Endothelial cell of umbilical vein (primary cell): ENCODE data around the gene PUS3. TPM values are rescaled to one million over a fixed set of nuclear protein-coding genes. Genes with fewer than 3 reads are reported as not detected.

ENCODE experiments used
- BruUV-seq: library from RNA; stranded (reverse); fragments of 400-500 nt; replicated peaks from 2 replicates; lab custom pipeline; 2021; lab: Mats Ljungman, UMichigan
- CTCF ChIA-PET: fragments of 300-600, 350-600 bp; sonication (Branson Sonifier 250); formaldehyde crosslinking; loops from one replicate; lab custom pipeline; 2021; ENCODE audit warnings: antibody characterized with exemption, inconsistent platforms; lab: Charles Lee
- POLR2A ChIA-PET: fragments of 300-600, 350-600 bp; sonication (Branson Sonifier 250); formaldehyde crosslinking; loops from one replicate; lab custom pipeline; 2021; ENCODE audit warnings: antibody characterized with exemption, inconsistent platforms; lab: Charles Lee
- DNase-seq: peaks from one replicate; pipeline ENCODE4 v3.0.0-alpha.2; 2011; ENCODE audit warnings: low read depth, low spot score
- FAIRE-seq: peaks from 2 replicates; lab custom pipeline; 2011; peaks lifted over from hg19 to GRCh38; lab: Jason Lieb, UNC
- H2AFZ ChIP-seq: 2 replicates; pipeline ENCODE4 v1.6.0; 2012; ENCODE audit warnings: low read depth, low read length, control low read depth, inconsistent platforms
- H3K27ac ChIP-seq: 2 replicates; pipeline ENCODE4 v1.5.1; 2011; ENCODE audit warnings: low read depth, mild to moderate bottlenecking, control low read depth, low read length, moderate library complexity; ENCODE audit not compliant: insufficient read depth
- H3K27me3 ChIP-seq, 2 experiments: 2 replicates each; pipeline versions ENCODE4 v1.6.0 to v1.6.1; 2011; ENCODE audit warnings: low read length in 2 of 2, mixed read lengths in 1 of 2; ENCODE audit not compliant: control insufficient read depth in 2 of 2, insufficient read depth in 2 of 2
- H3K36me3 ChIP-seq, 2 experiments: 2 replicates in 1 of 2; 3 replicates in 1 of 2; pipeline ENCODE4 v1.5.1; 2011; ENCODE audit warnings: low read length in 2 of 2, mild to moderate bottlenecking in 1 of 2, moderate library complexity in 1 of 2; ENCODE audit not compliant: control insufficient read depth in 2 of 2, insufficient read depth in 2 of 2; ENCODE audit errors: extremely low read depth in 1 of 2
- H3K4me1 ChIP-seq: 3 replicates; pipeline ENCODE4 v1.5.1; 2011; ENCODE audit warnings: mild to moderate bottlenecking, low read length; ENCODE audit not compliant: control insufficient read depth, insufficient read depth; ENCODE audit errors: extremely low read depth
- H3K4me2 ChIP-seq: 2 replicates; pipeline ENCODE4 v1.6.1; 2011; ENCODE audit warnings: low read length, control low read depth, mixed read lengths; ENCODE audit not compliant: insufficient read depth
- H3K4me3 ChIP-seq, 3 experiments: fragments of 200-600 bp in 1 of 3; sonication (generic), shearing (Covaris generic) in 1 of 3; replicated peaks in 1 of 3; 2 replicates each; pipeline ENCODE4 v1.5.1; 2011 to 2016; ENCODE audit warnings: control low read depth in 3 of 3, low read length in 3 of 3, mild to moderate bottlenecking in 2 of 3, inconsistent platforms in 1 of 3, low read depth in 1 of 3, moderate library complexity in 1 of 3; ENCODE audit not compliant: insufficient read depth in 1 of 3
- H3K79me2 ChIP-seq: 2 replicates; pipeline ENCODE4 v1.6.0; 2012; ENCODE audit warnings: low read length, inconsistent platforms; ENCODE audit not compliant: control insufficient read depth, insufficient read depth
- H3K9ac ChIP-seq: replicated peaks from 2 replicates; pipeline ENCODE3; 2011; ENCODE audit warnings: low read length, control low read depth; ENCODE audit not compliant: insufficient read depth; ENCODE audit errors: extremely low read depth
- H3K9me1 ChIP-seq: replicated peaks from 3 replicates; pipeline ENCODE4 v1.6.0; 2011; ENCODE audit warnings: mild to moderate bottlenecking, low read length; ENCODE audit not compliant: control insufficient read depth, insufficient read depth; ENCODE audit errors: extremely low read depth
- H3K9me3 ChIP-seq: replicated peaks from 2 replicates; pipeline ENCODE4 v1.5.1; 2012; ENCODE audit warnings: low read length, inconsistent platforms; ENCODE audit not compliant: control insufficient read depth, insufficient read depth
- H4K20me1 ChIP-seq: replicated peaks from 2 replicates; pipeline ENCODE3; 2011; ENCODE audit warnings: mild to moderate bottlenecking, low read length; ENCODE audit not compliant: control insufficient read depth, insufficient read depth; ENCODE audit errors: extremely low read depth
- EZH2 ChIP-seq: IDR thresholded peaks from 2 replicates; pipeline ENCODE4 v1.6.1; 2012; ENCODE audit warnings: borderline replicate concordance, low read depth, mild to moderate bottlenecking, moderate library complexity, low read length, inconsistent platforms; ENCODE audit not compliant: severe bottlenecking
- FOS ChIP-seq: IDR thresholded peaks from 2 replicates; pipeline ENCODE4 v1.6.1; 2011; ENCODE audit warnings: mild to moderate bottlenecking, low read length, moderate library complexity, borderline replicate concordance; ENCODE audit not compliant: insufficient read depth
- GATA2 ChIP-seq: IDR thresholded peaks from 2 replicates; pipeline ENCODE4 v1.7.0; 2011; ENCODE audit warnings: low read depth, mild to moderate bottlenecking, moderate library complexity, mixed read lengths, low read length; ENCODE audit not compliant: insufficient read length, insufficient read depth
- JUN ChIP-seq: IDR thresholded peaks from 2 replicates; pipeline ENCODE4 v1.6.1; 2011; ENCODE audit warnings: borderline replicate concordance, low read depth; ENCODE audit not compliant: insufficient read length, insufficient read depth
- MYC ChIP-seq: IDR thresholded peaks from one replicate; pipeline ENCODE4 v1.6.1; 2011; ENCODE audit warnings: mild to moderate bottlenecking, low read depth, low read length
- POLR2A ChIP-seq: IDR thresholded peaks from 2 replicates; pipeline ENCODE4 v1.6.1; 2012; ENCODE audit warnings: low read depth, mild to moderate bottlenecking, control low read depth, low read length
- POLR2AphosphoS5 ChIP-seq: IDR thresholded peaks from 2 replicates; pipeline ENCODE4 v1.6.1; 2012; ENCODE audit warnings: low read depth, mild to moderate bottlenecking, control low read depth, low read length, moderate library complexity; ENCODE audit not compliant: insufficient read depth
- dilution Hi-C: fragments of 300-500 bp; cut with MboI; formaldehyde crosslinking; loops from one replicate; pipeline ENCODE4 v1.15.0; 2019; ENCODE audit warnings: low sequenced_read_pairs; ENCODE audit not compliant: extremely low pct_ligation_motif_present
- intact Hi-C: fragments of 100-400 bp; cut with micrococcal nuclease; formaldehyde crosslinking; loops from one replicate; pipeline ENCODE4 v1.10.0; 2022
- polyA plus RNA-seq, 4 experiments: library from polyadenylated mRNA; depleted of rRNA in 3 of 4; stranded (reverse) in 3 of 4; unstranded in 1 of 4; fragments of >200 nt; gene quantifications; 2 replicates each; pipeline versions ENCODE4 v1.2.1 to v1.2.3, GENCODE V29; 2011 to 2012; ENCODE audit warnings: missing spikeins in 1 of 4
- total RNA-seq: library from RNA; stranded (reverse); gene quantifications from 2 replicates; pipeline ENCODE4 v1.2.3, GENCODE V29; 2021
- TF ChIP-seq, protein P1 (sequence below), 2 donors: IDR thresholded peaks; 1 replicate in 1 of 2; 2 replicates in 1 of 2; pipeline ENCODE4 v1.5.1; 2011; ENCODE audit warnings: low read length in 2 of 2, mild to moderate bottlenecking in 2 of 2, moderate library complexity in 2 of 2, control low read depth in 1 of 2, inconsistent platforms in 1 of 2, low read depth in 1 of 2; ENCODE audit not compliant: insufficient read depth in 1 of 2; ENCODE audit errors: extremely low read depth in 1 of 2
- TF ChIP-seq, protein P2 (sequence below): IDR thresholded peaks from 2 replicates; pipeline ENCODE4 v1.6.1; 2011; ENCODE audit not compliant: insufficient read depth, insufficient read length

Gene PUS3
- total and polyA plus RNA-seq, 2 donors (not counting 3 experiments of a cell fraction or from before 2014, with no cell fraction given): 5.1 to 10.3 TPM

DNA sequence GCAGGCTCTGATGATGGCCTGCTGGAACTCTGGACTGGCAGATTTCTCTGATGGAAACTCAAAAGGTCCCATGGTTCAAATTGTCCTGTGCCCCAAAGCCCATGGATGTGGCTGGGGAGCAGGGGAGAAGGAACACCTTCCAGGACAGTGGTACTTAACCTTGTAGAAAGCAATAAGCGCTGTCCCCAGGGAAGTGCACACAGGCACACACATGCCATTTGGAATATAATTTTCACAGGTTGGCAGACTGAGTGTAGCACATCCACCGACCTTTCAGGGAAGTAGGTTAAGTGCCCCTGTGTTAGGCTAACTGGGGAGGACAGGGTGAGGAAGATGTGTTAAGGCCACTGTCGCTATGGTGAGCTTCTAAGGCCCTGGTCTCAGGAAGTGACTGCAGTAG is 19.1 kb upstream of the PUS3 start:
- FAIRE-seq: no peak
- Histone ChIP-seq H3K4me1 (no peaks in the 10 kb centered on the region), H2AFZ (no peak overlapping the region), H3K79me2 (no peaks in the 10 kb centered on the region), H3K4me2 (no peak overlapping the region), H3K4me3 (no peak overlapping the region), H3K9ac (no peak overlapping the region), H4K20me1 (no peaks in the 10 kb centered on the region), H3K9me3 (no peaks in the 10 kb centered on the region), H3K9me1 (no peaks in the 10 kb centered on the region), H3K27me3 (peaks cover 1 to 7% of the 10 kb centered on the region in 2 experiments), H3K27ac (no peak overlapping the region), H3K36me3 (no peaks in the 10 kb centered on the region)
- dilution Hi-C loops: no loop called here
- POLR2A ChIA-PET: no interaction called here
- DNase-seq: no peak
- BruUV-seq: no TSS peak
- TF ChIP-seq, protein P1, sequence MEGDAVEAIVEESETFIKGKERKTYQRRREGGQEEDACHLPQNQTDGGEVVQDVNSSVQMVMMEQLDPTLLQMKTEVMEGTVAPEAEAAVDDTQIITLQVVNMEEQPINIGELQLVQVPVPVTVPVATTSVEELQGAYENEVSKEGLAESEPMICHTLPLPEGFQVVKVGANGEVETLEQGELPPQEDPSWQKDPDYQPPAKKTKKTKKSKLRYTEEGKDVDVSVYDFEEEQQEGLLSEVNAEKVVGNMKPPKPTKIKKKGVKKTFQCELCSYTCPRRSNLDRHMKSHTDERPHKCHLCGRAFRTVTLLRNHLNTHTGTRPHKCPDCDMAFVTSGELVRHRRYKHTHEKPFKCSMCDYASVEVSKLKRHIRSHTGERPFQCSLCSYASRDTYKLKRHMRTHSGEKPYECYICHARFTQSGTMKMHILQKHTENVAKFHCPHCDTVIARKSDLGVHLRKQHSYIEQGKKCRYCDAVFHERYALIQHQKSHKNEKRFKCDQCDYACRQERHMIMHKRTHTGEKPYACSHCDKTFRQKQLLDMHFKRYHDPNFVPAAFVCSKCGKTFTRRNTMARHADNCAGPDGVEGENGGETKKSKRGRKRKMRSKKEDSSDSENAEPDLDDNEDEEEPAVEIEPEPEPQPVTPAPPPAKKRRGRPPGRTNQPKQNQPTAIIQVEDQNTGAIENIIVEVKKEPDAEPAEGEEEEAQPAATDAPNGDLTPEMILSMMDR (IDR thresholded peaks at IDR 0.05; ENCODE audit: extremely low read depth in 1 of 2, insufficient read depth in 1 of 2, low read depth in 1 of 2, low read length in 2 of 2): no peak
- TF ChIP-seq POLR2A: no peak
- TF ChIP-seq POLR2AphosphoS5: no peak
- no peak for TF ChIP-seq JUN
- no peak for TF ChIP-seq FOS
- TF ChIP-seq GATA2: no peak
- TF ChIP-seq, protein P2, sequence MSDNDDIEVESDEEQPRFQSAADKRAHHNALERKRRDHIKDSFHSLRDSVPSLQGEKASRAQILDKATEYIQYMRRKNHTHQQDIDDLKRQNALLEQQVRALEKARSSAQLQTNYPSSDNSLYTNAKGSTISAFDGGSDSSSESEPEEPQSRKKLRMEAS: no peak
- TF ChIP-seq EZH2: no peak
- no peak for TF ChIP-seq MYC
- intact Hi-C loops: loop anchor here (2.0 to 10.0 kb wide), 3 partner anchors 195 to 380 kb away; partner anchors contain the start of genes DCPS, FOXRED1 and SRPRA
- CTCF ChIA-PET: interaction anchor here (5.1 kb wide), 1 partner anchor 271 kb away, joined by 113 read pairs; no protein-coding TSS in a partner anchor
